ENCODE results near the gene TMEM9B.
"Not testable (repeated sequence)": the region's sequence is repeated elsewhere in the genome, so short reads cannot be mapped to it uniquely, and the experiment has no call there.

TMEM9B gene

DNA sequence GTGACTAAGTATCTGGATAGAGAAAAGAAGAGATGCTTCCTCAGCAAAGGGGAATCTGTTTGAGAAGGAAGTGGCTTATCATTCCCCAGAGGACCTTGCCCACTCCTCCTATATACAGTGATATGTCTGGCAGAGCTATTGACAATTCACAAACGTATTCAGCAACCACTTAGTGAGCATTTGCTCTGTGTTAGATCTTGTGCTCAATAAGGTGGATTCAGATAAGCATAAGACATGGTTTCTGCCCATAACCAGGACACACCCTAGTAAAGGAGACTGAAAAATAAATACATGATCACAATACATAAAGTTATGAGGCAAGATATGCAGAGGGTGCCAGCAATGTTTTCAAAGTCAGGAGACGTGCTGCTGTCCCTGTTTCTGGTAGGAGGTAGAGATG is 1.4 kb downstream of the TMEM9B start:
- Histone ChIP-seq H3K4me3 (ENCODE audit: low read length) (no peak overlapping the region), H2AFZ (ENCODE audit: low read depth, low read length) (no peak overlapping the region), H3K4me1 (ENCODE audit: insufficient read depth, low read length) (peaks cover 10% of the 10 kb centered on the region), H3K27me3 (ENCODE audit: insufficient read depth, low read length) (no peaks in the 10 kb centered on the region), H3K36me3 (ENCODE audit: insufficient read depth, low read length) (no peaks in the 10 kb centered on the region), H3K9me3 (ENCODE audit: low read length) (no peaks in the 10 kb centered on the region)

DNA sequence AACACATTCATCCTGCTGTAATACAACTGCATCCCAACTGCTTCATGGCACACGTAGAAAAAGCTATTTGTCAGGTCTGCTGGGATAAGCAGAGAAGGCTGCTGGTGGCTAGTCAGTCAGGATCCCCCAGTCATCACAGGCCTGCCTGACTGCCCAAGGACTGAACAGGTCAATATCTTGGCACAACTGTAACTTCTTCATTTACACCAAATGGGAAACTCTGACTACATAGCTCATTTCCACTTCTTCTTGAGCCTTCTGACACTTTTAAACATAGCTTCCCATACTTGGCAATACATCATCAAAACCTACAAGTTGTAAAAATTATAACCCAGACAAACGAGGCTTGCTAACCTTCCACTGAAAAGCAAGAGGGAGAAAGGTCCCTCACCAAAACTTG is 2.8 kb downstream of the TMEM9B start:
- Histone ChIP-seq H3K4me1 (ENCODE audit: insufficient read depth, low read length) (peaks cover 10% of the 10 kb centered on the region), H2AFZ (ENCODE audit: low read depth, low read length) (no peak overlapping the region), H3K27me3 (ENCODE audit: insufficient read depth, low read length) (no peaks in the 10 kb centered on the region), H3K9me3 (ENCODE audit: low read length) (no peaks in the 10 kb centered on the region), H3K36me3 (ENCODE audit: insufficient read depth, low read length) (peaks cover 3% of the 10 kb centered on the region), H3K4me3 (ENCODE audit: low read length) (no peak overlapping the region)

- Histone ChIP-seq H3K36me3 (ENCODE audit: insufficient read depth, low read length) (peaks cover 9% of the 10 kb centered on the region), H3K27me3 (ENCODE audit: insufficient read depth, low read length) (no peaks in the 10 kb centered on the region), H3K9me3 (ENCODE audit: low read length) (peaks cover 3% of the 10 kb centered on the region), H3K4me1 (ENCODE audit: insufficient read depth, low read length) (peaks cover 7% of the 10 kb centered on the region), H2AFZ (ENCODE audit: low read depth, low read length) (no peak overlapping the region), H3K4me3 (ENCODE audit: low read length) (no peak overlapping the region)
Measured at GRCh38 chr11:8959546-8960166, 4.6 kb downstream of the TMEM9B start.

DNA sequence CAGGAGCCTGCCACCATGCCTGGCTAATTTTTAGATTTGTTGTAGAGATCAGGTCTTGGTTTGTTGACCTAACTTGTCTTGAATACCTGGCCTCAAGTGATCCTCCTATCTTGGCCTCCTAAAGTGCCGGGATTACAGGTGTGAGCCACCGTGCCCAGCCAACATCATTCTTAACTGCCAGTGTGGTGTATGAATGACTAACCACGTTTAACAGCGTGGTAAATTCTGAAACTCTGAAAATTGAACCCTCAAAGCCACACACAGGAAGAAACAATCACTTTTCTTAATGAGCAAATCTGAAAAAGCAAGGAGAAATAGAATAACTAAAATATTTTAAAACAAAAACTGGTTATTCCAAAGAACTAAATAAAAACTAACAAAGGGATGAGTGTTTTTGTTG is 7.4 kb downstream of the TMEM9B start:
- Histone ChIP-seq H3K27me3 (ENCODE audit: insufficient read depth, low read length) (no peaks in the 10 kb centered on the region), H2AFZ (ENCODE audit: low read depth, low read length) (no peak overlapping the region), H3K4me1 (ENCODE audit: insufficient read depth, low read length) (no peaks in the 10 kb centered on the region)

DNA sequence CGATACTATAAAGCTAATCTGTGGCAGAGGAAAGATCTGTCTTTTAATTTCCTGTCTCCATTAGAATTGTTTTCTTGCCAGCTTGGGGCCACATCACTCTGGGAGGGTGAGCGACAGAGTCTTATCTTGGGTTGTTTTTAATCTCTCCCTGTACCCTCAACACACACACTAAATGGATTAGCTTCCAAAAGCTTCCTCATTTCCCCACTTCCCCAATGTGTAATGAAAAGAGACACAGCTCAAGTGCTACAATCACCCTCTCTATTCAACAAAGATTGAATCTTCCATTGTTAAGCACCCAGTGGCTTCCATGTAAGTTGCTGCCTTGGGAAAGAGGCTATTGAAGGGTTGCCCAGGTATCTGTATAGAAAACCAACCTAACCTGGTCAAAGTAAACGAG is 15.4 kb downstream of the TMEM9B start:
- Histone ChIP-seq H3K9me3 (ENCODE audit: low read length) (peaks cover 3% of the 10 kb centered on the region), H3K36me3 (ENCODE audit: insufficient read depth, low read length) (peaks cover 19% of the 10 kb centered on the region), H3K4me1 (ENCODE audit: insufficient read depth, low read length) (no peaks in the 10 kb centered on the region), H2AFZ (ENCODE audit: low read depth, low read length) (no peak overlapping the region), H3K4me3 (ENCODE audit: low read length) (no peak overlapping the region), H3K27me3 (ENCODE audit: insufficient read depth, low read length) (no peaks in the 10 kb centered on the region)

More for the DNA sequence above, 7.4 kb downstream of the TMEM9B start:
- peaks cover 3% of the 10 kb centered on the region for H3K9me3 ChIP-seq (ENCODE audit: low read length)
- H3K36me3 ChIP-seq (ENCODE audit: insufficient read depth, low read length): peaks cover 13% of the 10 kb centered on the region
- no peak overlapping the region for H3K4me3 ChIP-seq (ENCODE audit: low read length)

- Histone ChIP-seq H3K9me3 (ENCODE audit: low read length) (peaks cover 3% of the 10 kb centered on the region), H3K27me3 (ENCODE audit: insufficient read depth, low read length) (no peaks in the 10 kb centered on the region), H3K4me3 (ENCODE audit: low read length) (no peak overlapping the region), H2AFZ (ENCODE audit: low read depth, low read length) (no peak overlapping the region), H3K4me1 (ENCODE audit: insufficient read depth, low read length) (no peaks in the 10 kb centered on the region), H3K36me3 (ENCODE audit: insufficient read depth, low read length) (peaks cover 17% of the 10 kb centered on the region)
Measured at GRCh38 chr11:8947230-8947943, 16.9 kb downstream of the TMEM9B start.

- Histone ChIP-seq H3K27me3 (ENCODE audit: insufficient read depth, low read length) (no peaks in the 10 kb centered on the region), H3K9me3 (ENCODE audit: low read length) (peaks cover 3% of the 10 kb centered on the region), H3K4me3 (ENCODE audit: low read length) (no peak within 1 kb of the TSS), H2AFZ (ENCODE audit: low read depth, low read length) (no peak within 1 kb of the TSS), H3K36me3 (ENCODE audit: insufficient read depth, low read length) (peaks cover 2% of the 10 kb centered on the region), H3K4me1 (ENCODE audit: insufficient read depth, low read length) (no peaks in the 10 kb centered on the region)
Measured at GRCh38 chr11:8942518-8943066, 21.6 kb downstream of the TMEM9B start, which contains the start of gene ASCL3. Gene ASCL3, minus strand, starts transcription at chr11:8943016. Its CDS starts 4,855 bp downstream, at chr11:8938161.

DNA sequence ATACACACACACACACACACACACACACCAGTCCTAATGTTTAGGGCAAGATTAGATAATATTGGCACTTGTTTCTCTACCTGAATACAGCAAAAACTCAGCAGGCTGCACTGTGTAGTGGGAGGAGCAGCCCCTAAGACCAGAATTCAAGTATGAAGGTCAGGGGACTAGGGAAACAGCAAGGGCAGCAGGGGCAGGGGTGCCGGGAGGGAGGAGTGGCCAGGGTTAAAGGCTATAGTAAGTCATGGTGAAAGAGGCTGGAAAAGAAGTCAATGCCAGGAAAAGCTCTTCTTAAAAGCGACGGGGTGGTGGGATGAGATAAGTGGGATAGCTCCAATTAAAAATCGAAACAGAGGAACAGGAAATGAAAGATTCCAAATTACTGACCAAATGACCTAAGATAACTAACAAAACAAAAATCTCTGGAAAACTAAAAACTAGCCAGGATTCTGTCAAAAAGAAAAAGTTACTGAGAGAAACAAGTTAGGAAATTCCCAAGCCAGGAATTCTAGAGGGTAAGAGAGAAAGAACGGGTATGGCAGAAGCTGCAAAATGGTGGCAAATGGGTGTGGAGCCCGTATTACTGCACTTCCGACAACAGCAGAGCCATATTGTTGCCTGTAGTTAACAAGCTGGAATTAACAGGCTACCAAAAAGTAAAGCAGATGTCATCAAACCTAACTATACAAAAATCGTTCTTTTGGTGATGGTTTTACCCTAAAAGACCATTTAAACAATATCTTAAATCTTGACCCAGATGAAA is 22.7 kb downstream of the TMEM9B start:
- H3K4me3 ChIP-seq (ENCODE audit: low read length): no peak overlapping the region
- H3K27me3 ChIP-seq (ENCODE audit: insufficient read depth, low read length): no peaks in the 10 kb centered on the region
- no peak overlapping the region for H2AFZ ChIP-seq (ENCODE audit: low read depth, low read length)
- peaks cover 3% of the 10 kb centered on the region for H3K9me3 ChIP-seq (ENCODE audit: low read length)
- no peaks in the 10 kb centered on the region for H3K36me3 ChIP-seq (ENCODE audit: insufficient read depth, low read length)
- H3K4me1 ChIP-seq (ENCODE audit: insufficient read depth, low read length): no peaks in the 10 kb centered on the region

- Histone ChIP-seq H3K4me3 (ENCODE audit: low read length) (no peak overlapping the region), H3K36me3 (ENCODE audit: insufficient read depth, low read length) (no peaks in the 10 kb centered on the region), H3K27me3 (ENCODE audit: insufficient read depth, low read length) (no peaks in the 10 kb centered on the region), H2AFZ (ENCODE audit: low read depth, low read length) (no peak overlapping the region), H3K9me3 (ENCODE audit: low read length) (no peaks in the 10 kb centered on the region), H3K4me1 (ENCODE audit: insufficient read depth, low read length) (peaks cover 3% of the 10 kb centered on the region)
Measured at GRCh38 chr11:8937659-8938058, 26.6 kb downstream of the TMEM9B start.

DNA sequence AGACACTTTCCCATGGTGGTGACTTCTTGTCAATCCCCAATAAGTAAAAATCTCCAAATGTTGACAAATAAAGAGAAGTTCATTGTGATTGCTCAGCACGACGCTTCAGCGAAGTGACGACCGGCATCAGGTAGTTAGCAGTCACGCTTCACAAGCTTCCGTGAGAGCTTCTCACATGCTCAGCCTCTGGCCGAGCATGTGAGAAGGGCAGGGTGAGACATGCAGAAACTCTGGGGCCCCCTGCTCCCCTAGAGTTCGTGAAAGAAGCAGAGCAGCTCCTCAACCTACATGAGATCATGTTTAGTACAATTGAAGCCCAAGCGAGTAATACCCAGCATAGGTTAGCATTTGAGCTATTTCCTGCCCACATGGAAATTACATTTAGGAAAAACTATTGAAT is 27.1 kb downstream of the TMEM9B start:
- no peak overlapping the region for H3K4me3 ChIP-seq (ENCODE audit: low read length)
- no peaks in the 10 kb centered on the region for H3K36me3 ChIP-seq (ENCODE audit: insufficient read depth, low read length)
- no peaks in the 10 kb centered on the region for H3K9me3 ChIP-seq (ENCODE audit: low read length)
- H3K27me3 ChIP-seq (ENCODE audit: insufficient read depth, low read length): no peaks in the 10 kb centered on the region
- no peak overlapping the region for H2AFZ ChIP-seq (ENCODE audit: low read depth, low read length)
- peaks cover 3% of the 10 kb centered on the region for H3K4me1 ChIP-seq (ENCODE audit: insufficient read depth, low read length)

GRCh38 chr11:8935789-8936188 is 28.5 kb downstream of the TMEM9B start:
- H3K9me3 ChIP-seq (ENCODE audit: low read length); H3K36me3 ChIP-seq (ENCODE audit: insufficient read depth, low read length); H3K4me3 ChIP-seq (ENCODE audit: low read length); H3K27me3 ChIP-seq (ENCODE audit: insufficient read depth, low read length); H3K4me1 ChIP-seq (ENCODE audit: insufficient read depth, low read length); H2AFZ ChIP-seq (ENCODE audit: low read depth, low read length): not testable (repeated sequence)

DNA sequence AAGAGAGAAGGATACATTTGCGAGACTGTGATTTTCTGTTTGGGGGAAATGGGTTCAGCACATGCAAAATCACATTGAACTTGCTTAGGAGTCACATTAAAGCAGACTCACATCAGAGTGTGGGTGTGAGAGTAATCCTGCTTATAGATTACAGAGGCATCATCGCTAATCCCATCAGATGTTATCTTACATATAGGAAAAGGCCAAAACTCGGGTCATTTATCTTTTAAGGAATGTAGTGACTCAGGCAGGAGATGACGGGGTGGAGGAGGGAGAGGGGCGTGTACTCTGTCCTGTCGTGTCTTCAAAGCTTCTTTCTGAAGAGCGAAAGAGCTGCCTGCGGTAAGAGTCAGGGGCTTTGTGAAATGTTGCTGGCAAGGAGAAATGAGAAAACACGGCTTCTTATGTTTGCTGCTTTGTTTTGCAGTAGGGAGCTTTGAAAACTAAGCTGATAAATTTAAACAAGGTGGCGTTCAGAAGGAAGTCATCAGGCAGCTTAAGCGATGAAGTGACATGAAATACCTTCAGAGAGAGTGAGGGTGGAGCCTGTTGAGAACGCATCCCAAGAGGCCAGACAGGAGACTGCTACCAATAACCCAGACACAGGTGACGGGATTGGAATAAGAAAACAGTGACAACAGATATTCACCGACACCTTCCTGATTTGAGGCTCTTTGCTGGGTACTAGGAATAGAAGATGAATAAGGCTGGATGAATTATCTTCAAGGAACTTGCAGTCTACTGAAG is 29.3 kb downstream of the TMEM9B start:
- Histone ChIP-seq H2AFZ (ENCODE audit: low read depth, low read length) (no peak overlapping the region), H3K4me1 (ENCODE audit: insufficient read depth, low read length) (peaks cover 3% of the 10 kb centered on the region), H3K4me3 (ENCODE audit: low read length) (no peak overlapping the region)

More for the DNA sequence above, 29.3 kb downstream of the TMEM9B start:
- no peaks in the 10 kb centered on the region for H3K9me3 ChIP-seq (ENCODE audit: low read length)
- H3K27me3 ChIP-seq (ENCODE audit: insufficient read depth, low read length): no peaks in the 10 kb centered on the region
- no peaks in the 10 kb centered on the region for H3K36me3 ChIP-seq (ENCODE audit: insufficient read depth, low read length)

All from neuron (in vitro differentiated cells).